HEK293T (cell line): ENCODE measurements around the gene ZNF600.

Experiments used
- ARNT ChIP-seq: fragments of 450-650 bp; IDR thresholded peaks from 2 replicates; pipeline ENCODE4 v1.6.1; 2017; ENCODE audit warnings: mild to moderate bottlenecking
- CTBP1 ChIP-seq: fragments of 450-650 bp; IDR thresholded peaks from 2 replicates; pipeline ENCODE4 v1.6.1; 2016; ENCODE audit warnings: borderline replicate concordance
- FOXA1 ChIP-seq: fragments of 450-650 bp; IDR thresholded peaks from 2 replicates; pipeline ENCODE4 v1.6.1; 2016; ENCODE audit warnings: mild to moderate bottlenecking
- HDGF ChIP-seq: fragments of 450-650 bp; IDR thresholded peaks from 2 replicates; pipeline ENCODE4 v1.6.1; 2017; ENCODE audit warnings: antibody characterized with exemption, borderline replicate concordance
- L3MBTL2 ChIP-seq: fragments of 450-650 bp; conservative IDR thresholded peaks from 2 replicates; pipeline ENCODE4 v1.6.1; 2016; ENCODE audit warnings: mild to moderate bottlenecking
- LEF1 ChIP-seq: fragments of 450-650 bp; IDR thresholded peaks from 2 replicates; pipeline ENCODE4 v1.6.1; 2017; ENCODE audit warnings: mild to moderate bottlenecking, borderline replicate concordance
- SP1 ChIP-seq: fragments of 450-650 bp; IDR thresholded peaks from 2 replicates; pipeline ENCODE4 v1.6.1; 2017
- SUZ12 ChIP-seq: fragments of 450-650 bp; IDR thresholded peaks from 2 replicates; pipeline ENCODE4 v1.6.1; 2016; ENCODE audit warnings: mild to moderate bottlenecking

GRCh38 chr19:52786078-52786463, 520 bp downstream of the ZNF600 start:
- TF ChIP-seq SUZ12 (no peak), HDGF (no peak), LEF1 (no peak), FOXA1 (no peak), SP1 (no peak), ARNT (no peak), CTBP1 (no peak), L3MBTL2 (no peak)
